ENCODE data around the gene LHX5. TPM values are rescaled to one million over a fixed set of nuclear protein-coding genes. Genes with fewer than 3 reads are reported as not detected.
A peak's percentile ranks its signal among the peaks of the same experiment; 100 is the strongest.

LHX5 gene
- total RNA-seq, 1 donor from 2014 or later = 0.25 TPM

DNA sequence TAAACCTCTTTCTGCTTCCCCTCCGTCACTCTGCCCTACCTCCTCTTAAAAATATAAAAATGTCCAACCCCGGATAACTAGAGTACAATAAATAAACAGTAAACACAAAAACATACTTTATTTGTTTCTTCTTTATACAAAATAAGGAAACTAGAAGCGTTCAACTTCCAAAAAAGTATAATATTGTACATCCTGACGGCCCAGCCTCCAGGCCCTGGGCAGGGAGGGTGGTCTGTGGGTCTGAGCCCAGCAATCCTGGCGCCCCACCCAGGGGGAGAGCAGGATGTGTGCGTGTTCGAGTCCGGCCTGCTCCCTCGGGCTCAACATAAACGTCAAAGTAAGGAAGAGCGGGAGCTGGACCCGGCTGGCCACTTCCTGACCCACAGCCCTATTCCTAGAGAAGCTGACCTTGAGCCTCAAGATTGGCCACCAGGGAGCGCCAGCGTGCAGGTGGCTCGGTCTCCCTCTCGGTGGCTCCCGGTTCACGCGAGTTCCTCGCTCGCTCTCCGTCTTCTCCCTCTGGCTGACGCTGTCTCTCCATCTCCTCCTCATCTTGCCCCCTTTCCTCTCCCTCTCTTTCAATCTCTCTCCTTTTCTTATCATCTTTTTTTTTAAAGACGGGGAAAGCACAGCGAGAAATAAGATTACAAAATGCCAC lies 9.4 kb downstream of the LHX5 start:
- Histone ChIP-seq H2AFZ (ENCODE audit: low read depth, low read length) (peak overlapping the region; percentile 69), H3K27me3 (ENCODE audit: insufficient read depth, low read length) (peaks cover 74% of the 10 kb centered on the region), H3K9me3 (ENCODE audit: insufficient read depth, low read depth, low read length) (peaks cover 5% of the 10 kb centered on the region), H3K4me3 (ENCODE audit: insufficient read depth, low read depth, low read length) (no peak overlapping the region), H4K20me1 (ENCODE audit: insufficient read depth, low read length) (peaks cover 5% of the 10 kb centered on the region), H3K27ac (ENCODE audit: low read depth, low read length) (no peak overlapping the region), H3K4me2 (ENCODE audit: low read length) (peak overlapping the region; percentile 81), H3K79me2 (ENCODE audit: insufficient read depth, low read length) (no peaks in the 10 kb centered on the region), H3K36me3 (ENCODE audit: insufficient read depth, low read length) (no peaks in the 10 kb centered on the region), H3K4me1 (ENCODE audit: insufficient read depth, low read length) (peaks cover under 1% of the 10 kb centered on the region), H3K9ac (ENCODE audit: low read length) (no peak overlapping the region)
- Mint-ChIP-seq H3K27ac (ENCODE audit: unreplicated experiment) (peak overlapping the region; percentile 87), H3K36me3 (ENCODE audit: low read depth, unreplicated experiment) (peaks cover 5% of the 10 kb centered on the region), H3K27me3 (ENCODE audit: low read depth, unreplicated experiment) (peaks cover 76% of the 10 kb centered on the region), H3K4me3 (ENCODE audit: unreplicated experiment) (peak overlapping the region; percentile 73), H3K9me3 (ENCODE audit: unreplicated experiment) (peaks cover 9% of the 10 kb centered on the region), H3K4me1 (ENCODE audit: low read depth, unreplicated experiment) (peaks cover 2% of the 10 kb centered on the region)
- DNase-seq (ENCODE audit: low read depth) (peak; percentile 37), FAIRE-seq (peak; percentile 17)
- TF ChIP-seq, protein P1, sequence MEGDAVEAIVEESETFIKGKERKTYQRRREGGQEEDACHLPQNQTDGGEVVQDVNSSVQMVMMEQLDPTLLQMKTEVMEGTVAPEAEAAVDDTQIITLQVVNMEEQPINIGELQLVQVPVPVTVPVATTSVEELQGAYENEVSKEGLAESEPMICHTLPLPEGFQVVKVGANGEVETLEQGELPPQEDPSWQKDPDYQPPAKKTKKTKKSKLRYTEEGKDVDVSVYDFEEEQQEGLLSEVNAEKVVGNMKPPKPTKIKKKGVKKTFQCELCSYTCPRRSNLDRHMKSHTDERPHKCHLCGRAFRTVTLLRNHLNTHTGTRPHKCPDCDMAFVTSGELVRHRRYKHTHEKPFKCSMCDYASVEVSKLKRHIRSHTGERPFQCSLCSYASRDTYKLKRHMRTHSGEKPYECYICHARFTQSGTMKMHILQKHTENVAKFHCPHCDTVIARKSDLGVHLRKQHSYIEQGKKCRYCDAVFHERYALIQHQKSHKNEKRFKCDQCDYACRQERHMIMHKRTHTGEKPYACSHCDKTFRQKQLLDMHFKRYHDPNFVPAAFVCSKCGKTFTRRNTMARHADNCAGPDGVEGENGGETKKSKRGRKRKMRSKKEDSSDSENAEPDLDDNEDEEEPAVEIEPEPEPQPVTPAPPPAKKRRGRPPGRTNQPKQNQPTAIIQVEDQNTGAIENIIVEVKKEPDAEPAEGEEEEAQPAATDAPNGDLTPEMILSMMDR (IDR thresholded peaks at IDR 0.05; ENCODE audit: insufficient read depth, low read depth, low read length) = peak; percentile 72
- no peak for TF ChIP-seq EZH2 (IDR thresholded peaks at IDR 0.05; ENCODE audit: insufficient read depth, low read length)

DNA sequence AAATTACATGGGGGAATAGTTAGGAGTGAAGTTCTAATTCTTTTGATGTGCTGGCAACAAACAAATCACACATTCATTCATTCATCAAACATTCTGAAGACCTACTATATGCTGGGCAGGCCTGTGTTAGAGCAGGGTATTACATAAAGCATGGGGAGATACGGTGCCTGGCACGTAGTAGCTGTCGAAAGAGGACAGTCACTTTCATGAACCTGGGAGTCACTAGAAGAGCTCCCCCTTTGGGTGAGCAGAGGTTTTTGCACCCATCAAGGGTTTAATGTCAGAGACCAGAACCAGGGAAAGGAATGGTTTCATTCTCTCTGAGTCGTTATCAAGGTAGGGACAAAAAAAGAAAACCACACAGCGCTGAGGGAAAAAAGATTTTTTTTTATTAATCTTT lies 10.0 kb downstream of the LHX5 start:
- H3K79me2 ChIP-seq (ENCODE audit: insufficient read depth, low read length) = no peaks in the 10 kb centered on the region
- H3K27me3 ChIP-seq (ENCODE audit: insufficient read depth, low read length) = peaks cover 71% of the 10 kb centered on the region
- DNase-seq (ENCODE audit: low read depth) (no peak), FAIRE-seq (no peak)
- H3K27ac ChIP-seq (ENCODE audit: low read depth, low read length) = no peak overlapping the region
- peaks cover 77% of the 10 kb centered on the region for H3K27me3 Mint-ChIP-seq (ENCODE audit: low read depth, unreplicated experiment)
- no peak overlapping the region for H3K4me3 ChIP-seq (ENCODE audit: insufficient read depth, low read depth, low read length)
- H3K4me1 ChIP-seq (ENCODE audit: insufficient read depth, low read length) = no peaks in the 10 kb centered on the region
- peaks cover 2% of the 10 kb centered on the region for H3K36me3 Mint-ChIP-seq (ENCODE audit: low read depth, unreplicated experiment)
- peaks cover 1% of the 10 kb centered on the region for H3K9me3 ChIP-seq (ENCODE audit: insufficient read depth, low read depth, low read length)
- TF ChIP-seq, protein P1 (IDR thresholded peaks at IDR 0.05; ENCODE audit: insufficient read depth, low read depth, low read length) = peak; percentile 53
- no peak for TF ChIP-seq EZH2 (IDR thresholded peaks at IDR 0.05; ENCODE audit: insufficient read depth, low read length)
- peaks cover 2% of the 10 kb centered on the region for H3K4me1 Mint-ChIP-seq (ENCODE audit: low read depth, unreplicated experiment)
- H3K4me3 Mint-ChIP-seq (ENCODE audit: unreplicated experiment) = no peak overlapping the region
- H3K9ac ChIP-seq (ENCODE audit: low read length) = no peak overlapping the region
- peaks cover 1% of the 10 kb centered on the region for H4K20me1 ChIP-seq (ENCODE audit: insufficient read depth, low read length)
- H3K36me3 ChIP-seq (ENCODE audit: insufficient read depth, low read length) = no peaks in the 10 kb centered on the region
- H3K27ac Mint-ChIP-seq (ENCODE audit: unreplicated experiment) = no peak overlapping the region
- H3K4me2 ChIP-seq (ENCODE audit: low read length) = no peak overlapping the region
- H3K9me3 Mint-ChIP-seq (ENCODE audit: unreplicated experiment) = peaks cover 6% of the 10 kb centered on the region
- H2AFZ ChIP-seq (ENCODE audit: low read depth, low read length) = no peak overlapping the region

DNA sequence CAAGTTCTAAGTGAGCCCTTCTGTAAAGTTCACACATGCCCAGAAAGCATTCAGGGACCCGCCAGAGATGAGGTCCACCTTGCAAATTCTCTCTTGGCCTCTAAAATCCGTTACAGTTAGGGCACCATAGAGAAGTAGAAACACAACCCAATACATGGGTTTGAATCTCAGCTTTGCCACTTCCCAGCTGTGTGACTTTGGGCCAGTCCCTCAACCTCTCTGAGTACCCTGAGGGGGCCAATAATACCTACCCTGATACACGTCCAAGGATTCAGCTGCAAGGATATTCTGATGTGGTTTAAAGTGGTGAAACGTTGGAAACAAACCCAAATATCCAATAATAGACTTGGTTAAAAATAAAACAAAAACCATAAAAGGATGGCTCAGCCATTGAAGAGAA lies 11.7 kb downstream of the LHX5 start:
- Mint-ChIP-seq H3K4me3 (ENCODE audit: unreplicated experiment) (no peak overlapping the region), H3K27ac (ENCODE audit: unreplicated experiment) (no peak overlapping the region), H3K27me3 (ENCODE audit: low read depth, unreplicated experiment) (peaks cover 68% of the 10 kb centered on the region), H3K36me3 (ENCODE audit: low read depth, unreplicated experiment) (peaks cover 1% of the 10 kb centered on the region), H3K9me3 (ENCODE audit: unreplicated experiment) (peaks cover 6% of the 10 kb centered on the region), H3K4me1 (ENCODE audit: low read depth, unreplicated experiment) (peaks cover 2% of the 10 kb centered on the region)
- Histone ChIP-seq H4K20me1 (ENCODE audit: insufficient read depth, low read length) (no peaks in the 10 kb centered on the region), H3K4me2 (ENCODE audit: low read length) (no peak overlapping the region), H3K4me1 (ENCODE audit: insufficient read depth, low read length) (no peaks in the 10 kb centered on the region), H3K9ac (ENCODE audit: low read length) (no peak overlapping the region), H3K27ac (ENCODE audit: low read depth, low read length) (no peak overlapping the region), H3K9me3 (ENCODE audit: insufficient read depth, low read depth, low read length) (no peaks in the 10 kb centered on the region), H3K27me3 (ENCODE audit: insufficient read depth, low read length) (peaks cover 55% of the 10 kb centered on the region), H2AFZ (ENCODE audit: low read depth, low read length) (no peak overlapping the region), H3K79me2 (ENCODE audit: insufficient read depth, low read length) (no peaks in the 10 kb centered on the region), H3K36me3 (ENCODE audit: insufficient read depth, low read length) (no peaks in the 10 kb centered on the region), H3K4me3 (ENCODE audit: insufficient read depth, low read depth, low read length) (no peak overlapping the region)
- no peak for DNase-seq (ENCODE audit: low read depth)
- FAIRE-seq = no peak
- no peak for TF ChIP-seq EZH2 (IDR thresholded peaks at IDR 0.05; ENCODE audit: insufficient read depth, low read length)
- TF ChIP-seq, protein P1 (IDR thresholded peaks at IDR 0.05; ENCODE audit: insufficient read depth, low read depth, low read length) = no peak

Measured in astrocyte (in vitro differentiated cells and primary cell).